ENCODE measurements around the gene MAPK4. TPM values are rescaled to one million over a fixed set of nuclear protein-coding genes. Genes with fewer than 3 reads are reported as not detected.

Gene MAPK4
- total RNA-seq = 0.09 TPM in 1 of 2 replicates, not detected in the other

GRCh38 chr18:50559752-50560680 lies at the start of gene MAPK4:
MAPK4 (plus strand) TSS chr18:50560087; CDS start chr18:50663959, 103,872 bp downstream.

Other genes with a start within 250 kb of the MAPK4 start
- 6.6 and 8.1 TPM in 2 replicates for gene SKA1, start 185.0 kb upstream of the MAPK4 start, total RNA-seq

Measured in smooth muscle cell of bladder (primary cell).